Esophagus muscularis mucosa (tissue), 3 donors: Measurements from ENCODE around the gene CTPS2.

Source experiments
- POLR2A ChIP-seq: fragments of 450-650 bp; IDR thresholded peaks from one replicate; pipeline ENCODE4 v1.6.1; 2017; ENCODE audit warnings: antibody characterized with exemption, moderate library complexity, mild to moderate bottlenecking, low read depth
- POLR2AphosphoS5 ChIP-seq, 2 donors: sonication (generic); formaldehyde crosslinking; IDR thresholded peaks; one replicate each; pipeline ENCODE4 v1.6.1; 2017; ENCODE audit warnings: antibody characterized with exemption in 2 of 2
- TF ChIP-seq, protein P1 (sequence below), 3 experiments: fragments of 200-600 bp in 2 of 3; fragments of 450-650 bp in 1 of 3; sonication (generic) in 2 of 3; IDR thresholded peaks; one replicate each; pipeline ENCODE4 v1.5.1; 2017 to 2019; ENCODE audit warnings: antibody characterized with exemption in 3 of 3, mild to moderate bottlenecking in 2 of 3, moderate library complexity in 1 of 3

DNA sequence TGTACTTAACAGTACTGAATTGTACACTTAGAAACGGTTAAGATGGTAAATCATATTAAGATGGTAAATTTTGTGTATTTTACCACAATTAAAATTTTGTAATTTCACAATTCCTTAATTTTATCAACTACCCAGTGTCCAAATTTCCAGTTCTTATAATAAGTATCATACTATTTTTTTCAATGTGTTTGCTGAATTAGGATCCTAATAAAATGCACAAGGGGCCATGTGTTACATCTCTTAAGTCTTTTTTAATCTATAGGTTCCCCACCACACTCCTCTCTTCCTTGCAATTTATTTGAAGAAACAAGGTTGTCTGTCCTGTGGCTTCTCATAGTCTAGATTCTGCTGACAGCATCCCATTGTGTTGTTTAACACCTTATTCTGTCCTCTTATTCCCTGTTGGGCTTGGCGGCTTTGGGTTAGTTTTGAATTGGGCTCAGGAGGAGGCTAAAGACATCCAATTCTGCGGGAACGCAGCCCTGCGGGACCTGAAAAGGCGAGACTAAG, 6.4 kb upstream of the CTPS2 start:
- TF ChIP-seq POLR2A (no peak), POLR2AphosphoS5 (IDR thresholded peaks at IDR 0.05) (no peak)
- TF ChIP-seq, protein P1, sequence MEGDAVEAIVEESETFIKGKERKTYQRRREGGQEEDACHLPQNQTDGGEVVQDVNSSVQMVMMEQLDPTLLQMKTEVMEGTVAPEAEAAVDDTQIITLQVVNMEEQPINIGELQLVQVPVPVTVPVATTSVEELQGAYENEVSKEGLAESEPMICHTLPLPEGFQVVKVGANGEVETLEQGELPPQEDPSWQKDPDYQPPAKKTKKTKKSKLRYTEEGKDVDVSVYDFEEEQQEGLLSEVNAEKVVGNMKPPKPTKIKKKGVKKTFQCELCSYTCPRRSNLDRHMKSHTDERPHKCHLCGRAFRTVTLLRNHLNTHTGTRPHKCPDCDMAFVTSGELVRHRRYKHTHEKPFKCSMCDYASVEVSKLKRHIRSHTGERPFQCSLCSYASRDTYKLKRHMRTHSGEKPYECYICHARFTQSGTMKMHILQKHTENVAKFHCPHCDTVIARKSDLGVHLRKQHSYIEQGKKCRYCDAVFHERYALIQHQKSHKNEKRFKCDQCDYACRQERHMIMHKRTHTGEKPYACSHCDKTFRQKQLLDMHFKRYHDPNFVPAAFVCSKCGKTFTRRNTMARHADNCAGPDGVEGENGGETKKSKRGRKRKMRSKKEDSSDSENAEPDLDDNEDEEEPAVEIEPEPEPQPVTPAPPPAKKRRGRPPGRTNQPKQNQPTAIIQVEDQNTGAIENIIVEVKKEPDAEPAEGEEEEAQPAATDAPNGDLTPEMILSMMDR (IDR thresholded peaks at IDR 0.05) = no peak
